GM21825 (cell line): ENCODE results near the gene GHRL.

Experiments used
- ATAC-seq: cut with Tn5 transposase; IDR thresholded peaks from one replicate; pipeline ENCODE4 v1.9.1; 2021; ENCODE audit warnings: mild to moderate bottlenecking, moderate library complexity; ENCODE audit not compliant: unreplicated experiment

GHRL gene

GRCh38 chr3:10248184-10248983 is 44.4 kb downstream of the GHRL start, which contains the start of gene TATDN2:
TSS of gene TATDN2 (plus strand) at chr3:10248459. CDS start at chr3:10249201, 742 bp downstream.
- ATAC-seq: peak; percentile 97

GRCh38 chr3:10247679-10248183 is 45.0 kb downstream of the GHRL start:
- no peak for ATAC-seq

GRCh38 chr3:10245081-10245712 is 47.5 kb downstream of the GHRL start:
- ATAC-seq: no peak

GRCh38 chr3:10244009-10244408 is 48.7 kb downstream of the GHRL start:
- no peak for ATAC-seq

- ATAC-seq: peak; percentile 63
Observed at GRCh38 chr3:10242182-10243065, 50.3 kb downstream of the GHRL start.

- no peak for ATAC-seq
Observed at GRCh38 chr3:10240799-10241198, 51.9 kb downstream of the GHRL start.

GRCh38 chr3:10238345-10239183 is 54.2 kb downstream of the GHRL start:
- no peak for ATAC-seq
